ENCODE results near the gene LIPH.

GRCh38 chr3:185582871-185583270 lies 30.5 kb upstream of the LIPH start:
- TF ChIP-seq POLR2A (IDR thresholded peaks at IDR 0.05) (no peak), CTCF (IDR thresholded peaks at IDR 0.05) (no peak)

All from testis (tissue), 2 donors.